Liver (tissue), 3 donors: Measurements from ENCODE around the gene AFM.

Experiments
- ATF3 ChIP-seq: IDR thresholded peaks from 2 replicates; pipeline ENCODE4 v1.6.1; 2016; ENCODE audit warnings: antibody characterized with exemption
- EGR1 ChIP-seq, 2 donors: IDR thresholded peaks; 2 replicates each; pipeline ENCODE4 v1.6.1; 2016 to 2018; ENCODE audit warnings: antibody characterized with exemption in 2 of 2, low read depth in 2 of 2
- FOXA1 ChIP-seq: IDR thresholded peaks from 2 replicates; pipeline ENCODE4 v1.6.1; 2016; ENCODE audit warnings: antibody characterized with exemption
- GABPA ChIP-seq, 2 donors: IDR thresholded peaks in 1 of 2; conservative IDR thresholded peaks in 1 of 2; 2 replicates each; pipeline ENCODE4 v1.6.1; 2016; ENCODE audit warnings: antibody characterized with exemption in 2 of 2, mild to moderate bottlenecking in 1 of 2, moderate library complexity in 1 of 2
- HNF4G ChIP-seq: IDR thresholded peaks from 2 replicates; pipeline ENCODE4 v1.6.1; 2016; ENCODE audit warnings: antibody characterized with exemption
- JUND ChIP-seq, 2 donors: IDR thresholded peaks; 2 replicates each; pipeline ENCODE4 v1.6.1; 2016; ENCODE audit warnings: antibody characterized with exemption in 2 of 2
- RAD21 ChIP-seq, 2 donors: IDR thresholded peaks; 2 replicates each; pipeline ENCODE4 v1.6.1; 2016; ENCODE audit warnings: antibody characterized with exemption in 2 of 2, mild to moderate bottlenecking in 2 of 2
- REST ChIP-seq: IDR thresholded peaks from 2 replicates; pipeline ENCODE4 v1.6.1; 2016; ENCODE audit warnings: antibody characterized with exemption, mild to moderate bottlenecking
- SP1 ChIP-seq: IDR thresholded peaks from 2 replicates; pipeline ENCODE4 v1.6.1; 2018; ENCODE audit warnings: antibody characterized with exemption, mild to moderate bottlenecking
- TAF1 ChIP-seq: conservative IDR thresholded peaks from 2 replicates; pipeline ENCODE4 v1.6.1; 2016; ENCODE audit warnings: antibody characterized with exemption, mild to moderate bottlenecking
- YY1 ChIP-seq: IDR thresholded peaks from 2 replicates; pipeline ENCODE4 v1.6.1; 2016; ENCODE audit warnings: antibody characterized with exemption, mild to moderate bottlenecking
- TF ChIP-seq, protein P1 (sequence below): fragments of 150-350 bp; IDR thresholded peaks from 2 replicates; pipeline ENCODE4 v1.5.1; 2017; ENCODE audit warnings: improper control_type of control experiment, low read depth, low read length; ENCODE audit not compliant: missing input control
- TF ChIP-seq, protein P2 (sequence below): IDR thresholded peaks from 2 replicates; pipeline ENCODE4 v1.6.1; 2016; ENCODE audit warnings: antibody characterized with exemption
- donor health status: healthy.
- donor health status: healthy.

- TF ChIP-seq, protein P1, sequence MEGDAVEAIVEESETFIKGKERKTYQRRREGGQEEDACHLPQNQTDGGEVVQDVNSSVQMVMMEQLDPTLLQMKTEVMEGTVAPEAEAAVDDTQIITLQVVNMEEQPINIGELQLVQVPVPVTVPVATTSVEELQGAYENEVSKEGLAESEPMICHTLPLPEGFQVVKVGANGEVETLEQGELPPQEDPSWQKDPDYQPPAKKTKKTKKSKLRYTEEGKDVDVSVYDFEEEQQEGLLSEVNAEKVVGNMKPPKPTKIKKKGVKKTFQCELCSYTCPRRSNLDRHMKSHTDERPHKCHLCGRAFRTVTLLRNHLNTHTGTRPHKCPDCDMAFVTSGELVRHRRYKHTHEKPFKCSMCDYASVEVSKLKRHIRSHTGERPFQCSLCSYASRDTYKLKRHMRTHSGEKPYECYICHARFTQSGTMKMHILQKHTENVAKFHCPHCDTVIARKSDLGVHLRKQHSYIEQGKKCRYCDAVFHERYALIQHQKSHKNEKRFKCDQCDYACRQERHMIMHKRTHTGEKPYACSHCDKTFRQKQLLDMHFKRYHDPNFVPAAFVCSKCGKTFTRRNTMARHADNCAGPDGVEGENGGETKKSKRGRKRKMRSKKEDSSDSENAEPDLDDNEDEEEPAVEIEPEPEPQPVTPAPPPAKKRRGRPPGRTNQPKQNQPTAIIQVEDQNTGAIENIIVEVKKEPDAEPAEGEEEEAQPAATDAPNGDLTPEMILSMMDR = no peak
- TF ChIP-seq TAF1 = no peak
- no peak for TF ChIP-seq GABPA (IDR thresholded peaks at IDR 0.05 in 1 of 2, conservative IDR thresholded peaks at IDR 0.05 in 1 of 2)
- no peak for TF ChIP-seq JUND (IDR thresholded peaks at IDR 0.05)
- TF ChIP-seq, protein P2, sequence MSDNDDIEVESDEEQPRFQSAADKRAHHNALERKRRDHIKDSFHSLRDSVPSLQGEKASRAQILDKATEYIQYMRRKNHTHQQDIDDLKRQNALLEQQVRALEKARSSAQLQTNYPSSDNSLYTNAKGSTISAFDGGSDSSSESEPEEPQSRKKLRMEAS = no peak
- TF ChIP-seq SP1 = no peak
- no peak for TF ChIP-seq REST
- TF ChIP-seq YY1 = peak; percentile 13
- no peak for TF ChIP-seq ATF3
- no peak for TF ChIP-seq HNF4G
- no peak for TF ChIP-seq RAD21 (IDR thresholded peaks at IDR 0.05)
- no peak for TF ChIP-seq EGR1 (IDR thresholded peaks at IDR 0.05; ENCODE audit: low read depth in 2 of 2)
- no peak for TF ChIP-seq FOXA1
These were observed 32.9 kb upstream of the AFM start for GRCh38 chr4:73448448-73449203.
